Measurements from ENCODE around the gene IMP3.

DNA sequence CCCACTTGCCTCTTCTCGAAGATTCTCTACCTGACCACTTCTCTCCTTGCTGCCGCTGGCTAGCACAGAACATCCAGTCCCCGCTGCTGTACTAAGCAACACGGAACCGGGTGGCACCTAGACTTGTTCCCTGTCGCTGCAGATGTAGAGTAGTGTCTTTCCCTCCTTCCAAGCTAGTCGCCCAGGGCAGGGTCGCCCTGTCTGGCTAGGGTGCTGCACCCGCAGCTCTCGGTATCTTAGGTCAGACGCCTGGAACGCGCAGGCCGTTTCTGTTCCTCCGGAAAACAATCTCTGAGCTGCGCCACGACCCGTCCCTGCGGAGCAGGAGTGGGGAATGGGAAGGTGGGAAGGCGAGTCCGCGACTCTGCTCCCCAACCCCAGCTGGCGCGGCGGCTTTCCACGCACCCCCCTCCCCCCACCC, 6.9 kb upstream of the IMP3 start:
- TF ChIP-seq YY1 (IDR thresholded peaks at IDR 0.05; ENCODE audit: low read depth) (no peak), RAD21 (IDR thresholded peaks at IDR 0.05; ENCODE audit: low read length) (no peak), POLR2AphosphoS5 (IDR thresholded peaks at IDR 0.05; ENCODE audit: low read depth, low read length) (no peak), ELF1 (IDR thresholded peaks at IDR 0.05) (no peak), GABPA (IDR thresholded peaks at IDR 0.05; ENCODE audit: low read depth) (no peak)
- TF ChIP-seq, protein P1, sequence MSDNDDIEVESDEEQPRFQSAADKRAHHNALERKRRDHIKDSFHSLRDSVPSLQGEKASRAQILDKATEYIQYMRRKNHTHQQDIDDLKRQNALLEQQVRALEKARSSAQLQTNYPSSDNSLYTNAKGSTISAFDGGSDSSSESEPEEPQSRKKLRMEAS (IDR thresholded peaks at IDR 0.05; ENCODE audit: low read depth): no peak; the same call in 1 of the 2 replicates
- TF ChIP-seq, protein P2, sequence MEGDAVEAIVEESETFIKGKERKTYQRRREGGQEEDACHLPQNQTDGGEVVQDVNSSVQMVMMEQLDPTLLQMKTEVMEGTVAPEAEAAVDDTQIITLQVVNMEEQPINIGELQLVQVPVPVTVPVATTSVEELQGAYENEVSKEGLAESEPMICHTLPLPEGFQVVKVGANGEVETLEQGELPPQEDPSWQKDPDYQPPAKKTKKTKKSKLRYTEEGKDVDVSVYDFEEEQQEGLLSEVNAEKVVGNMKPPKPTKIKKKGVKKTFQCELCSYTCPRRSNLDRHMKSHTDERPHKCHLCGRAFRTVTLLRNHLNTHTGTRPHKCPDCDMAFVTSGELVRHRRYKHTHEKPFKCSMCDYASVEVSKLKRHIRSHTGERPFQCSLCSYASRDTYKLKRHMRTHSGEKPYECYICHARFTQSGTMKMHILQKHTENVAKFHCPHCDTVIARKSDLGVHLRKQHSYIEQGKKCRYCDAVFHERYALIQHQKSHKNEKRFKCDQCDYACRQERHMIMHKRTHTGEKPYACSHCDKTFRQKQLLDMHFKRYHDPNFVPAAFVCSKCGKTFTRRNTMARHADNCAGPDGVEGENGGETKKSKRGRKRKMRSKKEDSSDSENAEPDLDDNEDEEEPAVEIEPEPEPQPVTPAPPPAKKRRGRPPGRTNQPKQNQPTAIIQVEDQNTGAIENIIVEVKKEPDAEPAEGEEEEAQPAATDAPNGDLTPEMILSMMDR (IDR thresholded peaks at IDR 0.05): no peak
- TF ChIP-seq, protein P3, sequence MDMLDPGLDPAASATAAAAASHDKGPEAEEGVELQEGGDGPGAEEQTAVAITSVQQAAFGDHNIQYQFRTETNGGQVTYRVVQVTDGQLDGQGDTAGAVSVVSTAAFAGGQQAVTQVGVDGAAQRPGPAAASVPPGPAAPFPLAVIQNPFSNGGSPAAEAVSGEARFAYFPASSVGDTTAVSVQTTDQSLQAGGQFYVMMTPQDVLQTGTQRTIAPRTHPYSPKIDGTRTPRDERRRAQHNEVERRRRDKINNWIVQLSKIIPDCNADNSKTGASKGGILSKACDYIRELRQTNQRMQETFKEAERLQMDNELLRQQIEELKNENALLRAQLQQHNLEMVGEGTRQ (IDR thresholded peaks at IDR 0.05; ENCODE audit: borderline replicate concordance, low read depth, low read length): no peak
- TF ChIP-seq, protein P4, sequence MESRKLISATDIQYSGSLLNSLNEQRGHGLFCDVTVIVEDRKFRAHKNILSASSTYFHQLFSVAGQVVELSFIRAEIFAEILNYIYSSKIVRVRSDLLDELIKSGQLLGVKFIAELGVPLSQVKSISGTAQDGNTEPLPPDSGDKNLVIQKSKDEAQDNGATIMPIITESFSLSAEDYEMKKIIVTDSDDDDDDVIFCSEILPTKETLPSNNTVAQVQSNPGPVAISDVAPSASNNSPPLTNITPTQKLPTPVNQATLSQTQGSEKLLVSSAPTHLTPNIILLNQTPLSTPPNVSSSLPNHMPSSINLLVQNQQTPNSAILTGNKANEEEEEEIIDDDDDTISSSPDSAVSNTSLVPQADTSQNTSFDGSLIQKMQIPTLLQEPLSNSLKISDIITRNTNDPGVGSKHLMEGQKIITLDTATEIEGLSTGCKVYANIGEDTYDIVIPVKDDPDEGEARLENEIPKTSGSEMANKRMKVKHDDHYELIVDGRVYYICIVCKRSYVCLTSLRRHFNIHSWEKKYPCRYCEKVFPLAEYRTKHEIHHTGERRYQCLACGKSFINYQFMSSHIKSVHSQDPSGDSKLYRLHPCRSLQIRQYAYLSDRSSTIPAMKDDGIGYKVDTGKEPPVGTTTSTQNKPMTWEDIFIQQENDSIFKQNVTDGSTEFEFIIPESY (IDR thresholded peaks at IDR 0.05; ENCODE audit: borderline replicate concordance, low read depth): no peak

Measured in SK-N-SH (cell line).